Stimulated activated CD8-positive, alpha-beta memory T cell treated with anti-CD3 and anti-CD28 coated beads, Interleukin-7, amount 100 ng/mL, for 1 hour (primary cell): Measurements from ENCODE around the gene CLNS1A.
"Not testable (repeated sequence)": the region's sequence is repeated elsewhere in the genome, so short reads cannot be mapped to it uniquely, and the experiment has no call there.

Experiments used
- DNase-seq, 2 donors: peaks; one replicate each; pipeline ENCODE4 v3.0.0-alpha.2; 2020; ENCODE audit warnings: low read depth in 2 of 2

The CLNS1A gene

GRCh38 chr11:77619576-77620198, 17.9 kb downstream of the CLNS1A start:
- DNase-seq, result no peak

DNA sequence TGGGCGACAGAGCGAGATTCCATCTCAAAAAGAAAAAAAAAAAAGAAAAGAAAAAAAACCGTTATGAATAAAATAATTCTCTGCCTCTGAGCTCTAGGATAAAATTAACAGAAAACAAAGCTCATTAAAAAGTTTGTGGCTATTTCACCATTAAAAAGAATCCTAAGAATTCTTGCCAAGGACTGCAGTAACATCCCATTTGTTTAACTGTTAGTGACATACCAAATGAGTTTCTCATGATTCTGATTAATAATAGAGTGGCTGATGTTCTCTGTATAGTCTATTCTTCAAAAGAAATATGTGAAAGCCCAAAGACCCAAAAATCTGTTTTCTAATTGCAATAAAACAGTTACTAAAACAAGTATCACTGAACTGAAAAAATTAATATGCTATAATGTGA, 19.7 kb downstream of the CLNS1A start:
- DNase-seq, result no peak

DNA sequence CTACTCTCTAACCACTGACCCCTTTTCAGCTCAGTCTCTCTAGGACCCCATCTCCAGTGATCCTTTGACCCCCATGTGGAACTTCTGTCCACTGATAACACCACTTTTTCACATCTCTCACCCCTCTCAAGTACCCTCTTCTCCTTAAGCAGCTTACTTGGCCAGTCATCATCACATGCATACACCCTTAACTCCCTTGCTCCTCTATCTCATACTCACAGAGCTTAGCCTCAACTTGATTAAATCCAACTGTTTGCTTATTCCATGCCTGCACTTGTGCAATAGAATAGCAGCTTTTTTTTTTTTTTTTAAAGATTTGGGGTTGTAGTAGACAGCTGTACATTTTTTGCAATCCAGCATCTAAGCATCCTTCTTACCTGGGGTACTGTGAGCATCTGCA, 25.7 kb downstream of the CLNS1A start:
- DNase-seq, result no peak

DNA sequence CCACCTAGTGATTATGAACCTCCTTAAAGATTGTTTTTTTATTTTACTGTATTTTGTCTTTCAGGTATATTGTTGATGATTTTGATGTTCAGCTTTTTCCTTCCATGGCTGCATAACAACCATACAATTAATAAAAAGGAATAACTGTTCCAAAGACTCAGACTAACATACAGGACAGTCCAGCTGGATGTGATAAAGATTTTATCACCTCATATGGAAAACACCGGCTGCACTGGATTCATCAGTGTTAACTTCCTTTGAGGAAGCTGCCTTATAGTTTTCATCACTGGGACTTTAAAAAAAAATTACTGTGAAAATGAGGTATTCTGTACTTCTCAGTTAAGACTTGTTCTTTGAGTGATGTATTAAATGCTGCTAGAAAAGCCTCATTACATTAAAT, 28.4 kb downstream of the CLNS1A start:
- no peak for DNase-seq

DNA sequence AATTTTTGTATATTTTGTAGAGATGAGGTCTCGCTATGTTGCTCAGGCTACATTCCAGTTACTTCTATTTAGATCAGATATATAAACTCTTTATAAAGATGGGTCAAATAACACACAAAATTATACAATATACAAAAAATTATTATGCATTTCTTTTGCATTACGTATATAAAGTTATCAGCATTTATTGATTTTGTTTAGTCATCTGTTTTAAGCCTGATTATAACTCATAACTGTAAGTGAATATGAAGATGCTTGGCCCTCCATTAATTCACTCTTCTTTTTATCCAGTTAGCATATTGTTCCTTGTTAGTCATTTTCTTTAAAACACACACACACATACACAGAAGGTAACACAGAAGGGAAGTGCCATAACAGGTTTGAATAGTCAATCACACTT, 33.3 kb downstream of the CLNS1A start:
- DNase-seq, result no peak

DNA sequence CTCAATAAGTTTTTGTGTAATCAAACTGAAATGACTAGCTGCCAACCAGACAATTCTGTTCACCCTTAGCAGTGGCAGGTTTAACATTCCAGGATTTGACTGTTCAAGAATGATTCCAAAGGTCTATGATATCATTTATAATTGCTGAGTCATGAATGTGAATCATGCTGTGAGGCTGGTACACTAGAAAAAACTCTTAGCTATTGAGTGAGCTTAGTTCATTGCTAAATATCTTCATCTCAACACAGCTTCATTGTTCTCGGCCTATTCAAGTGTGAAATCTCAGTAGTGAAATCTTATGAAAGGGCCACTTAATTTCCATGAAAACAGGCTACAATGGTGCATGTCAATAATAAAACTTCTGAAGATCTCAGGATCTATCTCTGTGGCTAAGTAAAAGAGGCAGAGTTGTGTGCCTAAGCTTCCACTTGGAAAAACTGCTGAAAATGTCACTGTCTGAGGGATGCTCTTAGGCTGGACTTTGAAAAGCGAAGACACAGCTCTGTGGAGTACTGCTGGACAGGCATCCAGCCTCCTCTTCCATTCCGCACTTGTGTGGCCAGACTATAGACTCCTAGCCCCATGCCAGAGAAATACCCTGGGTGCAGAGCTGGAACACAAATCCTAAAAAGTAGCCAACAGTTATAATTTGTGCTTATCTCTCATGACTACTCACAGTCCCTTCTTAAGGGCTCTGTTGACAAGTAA, 35.1 kb downstream of the CLNS1A start:
- DNase-seq, result no peak

- no peak for DNase-seq
Measured at GRCh38 chr11:77598195-77598594, 39.4 kb downstream of the CLNS1A start.

DNA sequence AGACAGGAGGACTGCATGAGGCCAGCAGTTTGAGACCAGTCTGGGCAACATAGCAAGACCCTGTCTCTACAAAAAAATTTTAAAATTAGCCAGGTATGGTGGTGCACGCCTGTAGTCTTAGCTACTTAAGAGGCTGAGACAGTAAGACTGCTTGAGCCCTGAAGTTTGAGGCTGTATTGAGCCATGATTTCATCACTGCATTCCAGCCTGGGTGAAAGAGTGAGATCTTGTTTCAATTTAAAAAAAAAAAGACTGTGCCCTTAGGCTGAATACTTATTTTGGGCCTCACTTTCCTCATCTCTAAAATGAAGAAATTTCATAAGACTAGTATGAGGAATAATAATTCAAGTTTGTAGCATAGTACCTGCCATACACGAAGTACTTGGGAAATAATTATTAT, 41.0 kb downstream of the CLNS1A start:
- no peak for DNase-seq

- no peak for DNase-seq
Measured at GRCh38 chr11:77593883-77594282, 43.7 kb downstream of the CLNS1A start.

GRCh38 chr11:77592727-77593126, 44.9 kb downstream of the CLNS1A start:
- DNase-seq, result no peak

GRCh38 chr11:77590194-77590782, 47.3 kb downstream of the CLNS1A start:
- no peak for DNase-seq

DNA sequence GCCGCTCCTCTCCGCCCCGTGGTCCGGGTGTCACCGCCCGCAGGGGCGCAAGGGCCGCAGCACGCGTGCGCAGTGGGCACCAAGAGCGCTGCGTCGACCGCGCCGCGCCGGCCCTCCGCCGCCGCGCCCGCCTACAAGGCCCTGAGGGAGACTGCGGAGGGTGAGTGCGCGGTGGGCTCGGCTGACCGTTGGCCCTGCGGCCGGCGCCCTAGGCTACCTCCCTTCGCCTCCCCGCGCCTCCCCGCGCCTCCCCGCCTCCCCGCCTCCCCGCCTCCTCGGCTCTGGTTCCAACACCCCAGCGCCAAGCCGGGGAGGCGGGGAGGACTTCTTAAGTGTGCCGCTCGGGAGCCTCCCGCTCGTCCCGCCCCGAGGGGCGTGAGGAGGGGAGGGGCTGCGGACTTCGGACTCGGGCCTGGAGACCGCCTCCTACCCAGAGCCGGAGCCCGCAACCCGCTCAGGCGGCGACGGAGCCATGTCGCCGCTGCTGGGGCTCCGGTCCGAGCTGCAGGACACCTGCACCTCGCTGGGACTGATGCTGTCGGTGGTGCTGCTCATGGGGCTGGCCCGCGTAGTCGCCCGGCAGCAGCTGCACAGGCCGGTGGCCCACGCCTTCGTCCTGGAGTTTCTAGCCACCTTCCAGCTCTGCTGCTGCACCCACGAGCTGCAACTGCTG, 47.9 kb downstream of the CLNS1A start, which contains the start of gene AQP11:
AQP11 (plus strand) TSS at position 433 of the 673 bp plus-strand sequence; CDS start at position 473, 40 bp downstream.
- peak in 1 of 2 donors; percentile 17 for DNase-seq

DNA sequence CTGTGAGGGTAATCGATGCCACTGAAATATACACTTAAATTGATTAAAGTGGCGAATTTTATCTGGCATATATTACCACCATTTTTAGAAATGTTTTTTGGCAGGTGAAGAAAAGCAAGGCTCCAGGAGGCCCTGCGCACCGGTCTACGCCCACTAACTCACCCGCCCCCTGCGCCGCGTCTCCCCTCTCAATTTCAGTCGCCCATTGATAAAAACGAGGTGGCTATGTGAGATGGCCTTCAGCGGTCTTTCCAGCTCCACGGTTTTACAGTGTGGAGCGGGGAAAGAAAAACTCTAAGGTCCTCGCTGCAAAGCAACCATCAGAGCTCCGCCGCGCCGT, 48.4 kb downstream of the CLNS1A start:
- no peak for DNase-seq

GRCh38 chr11:77580712-77581337, 56.8 kb downstream of the CLNS1A start:
- DNase-seq, result no peak

- DNase-seq, result not testable (repeated sequence)
Measured at GRCh38 chr11:77575428-77575827, 62.2 kb downstream of the CLNS1A start.

DNA sequence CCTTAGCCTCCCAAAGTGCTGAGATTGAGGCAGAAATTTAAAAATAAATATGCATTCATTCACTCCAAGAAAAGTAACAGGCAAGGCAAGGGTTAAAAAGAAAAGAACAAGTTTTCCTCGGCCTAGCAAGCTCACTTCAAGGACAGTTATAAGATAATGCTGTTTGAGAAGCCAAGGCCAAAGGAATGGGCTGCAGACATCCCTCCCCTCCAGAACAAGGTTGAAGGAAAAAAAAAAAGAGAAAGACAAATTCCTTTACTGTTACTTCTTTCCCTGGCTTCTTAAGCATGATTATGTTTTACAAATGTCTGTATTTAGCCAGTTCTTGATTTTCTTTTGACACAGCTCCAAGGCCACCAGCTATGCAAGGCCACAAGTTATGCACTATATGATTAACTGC, 66.7 kb downstream of the CLNS1A start:
- not testable (repeated sequence) for DNase-seq

GRCh38 chr11:77569676-77570070, 67.9 kb downstream of the CLNS1A start:
- no peak for DNase-seq

DNA sequence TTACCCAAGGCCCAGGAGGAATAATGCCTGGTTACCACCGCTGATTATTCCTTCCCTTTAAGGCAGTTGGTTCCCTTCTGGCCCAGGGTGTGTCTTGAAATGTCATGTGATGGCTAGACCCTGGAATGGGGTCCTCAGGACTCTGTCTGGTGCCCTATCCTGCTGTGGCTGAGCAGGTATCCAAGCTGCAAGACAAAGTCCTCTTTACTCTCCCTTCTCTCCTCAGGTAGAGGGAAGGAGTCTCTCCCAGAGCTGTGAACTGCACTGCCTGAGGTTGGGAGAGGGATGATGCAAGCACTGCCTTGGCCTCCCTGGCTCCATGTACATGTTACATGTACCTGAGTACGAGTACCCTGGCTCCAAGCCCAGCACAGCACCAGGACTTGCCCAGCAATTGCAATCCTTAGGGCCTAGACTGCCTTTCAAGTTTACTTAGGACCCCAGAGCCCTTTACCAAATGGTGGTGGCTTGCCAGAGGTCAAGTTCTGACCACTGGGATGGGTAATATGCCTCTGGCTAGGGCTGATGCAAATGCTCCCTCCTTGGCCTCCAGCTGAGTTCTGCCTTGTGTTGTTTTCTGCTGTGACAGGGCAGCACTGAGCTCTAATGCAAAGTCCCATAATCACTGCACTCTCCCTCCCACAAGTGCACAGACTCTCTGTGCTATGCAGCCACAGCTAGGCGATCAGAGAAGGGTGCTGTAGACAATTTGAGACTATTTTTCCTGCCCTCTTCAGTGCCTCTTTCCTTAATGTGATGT, 68.5 kb downstream of the CLNS1A start:
- DNase-seq, result no peak

GRCh38 chr11:77568306-77568705, 69.3 kb downstream of the CLNS1A start:
- DNase-seq, result no peak
